ENCODE measurements around the gene CDH16. TPM values are rescaled to one million over a fixed set of nuclear protein-coding genes. Genes with fewer than 3 reads are reported as not detected.
A peak's percentile ranks its signal among the peaks of the same experiment; 100 is the strongest.

Gene CDH16
- total and polyA plus RNA-seq, 2 experiments from 2014 or later = not detected

- ATAC-seq = peak; percentile 22; the same call in 1 of the 3 replicates
- H3K4me3 ChIP-seq = no peak overlapping the region
- Mint-ChIP-seq H3K27me3 (ENCODE audit: insufficient read depth, low read depth, poor library complexity) (peaks cover 8% of the 10 kb centered on the region), H3K36me3 (ENCODE audit: low read depth) (peaks cover 7% of the 10 kb centered on the region; the same call in 1 of the 3 replicates), H3K4me3 (no peak overlapping the region), H3K9me3 (no peaks in the 10 kb centered on the region; the same call in 2 of the 3 replicates), H3K27ac (no peak overlapping the region), H3K4me1 (no peaks in the 10 kb centered on the region)
- H3K4me1 ChIP-seq (ENCODE audit: insufficient read depth) = no peaks in the 10 kb centered on the region
- no peaks in the 10 kb centered on the region; the same call in 1 of the 2 replicates for H4K20me1 ChIP-seq (replicated peaks; ENCODE audit: insufficient read depth)
- TF ChIP-seq STAT1 (IDR thresholded peaks at IDR 0.05; ENCODE audit: unreplicated experiment) = no peak
- TF ChIP-seq JUNB (IDR thresholded peaks at IDR 0.05; ENCODE audit: unreplicated experiment) = no peak
- no peak for TF ChIP-seq CTCF (conservative IDR thresholded peaks at IDR 0.05; ENCODE audit: low read depth in 2 of 2)
- no peak for TF ChIP-seq NANOG (IDR thresholded peaks at IDR 0.05; ENCODE audit: borderline replicate concordance)
- no peak for TF ChIP-seq POLR2AphosphoS5 (IDR thresholded peaks at IDR 0.05; ENCODE audit: low read depth)
- no peak for TF ChIP-seq ZNF462 (CRISPR knock-in tag; IDR thresholded peaks at IDR 0.05)
- TF ChIP-seq EZH2phosphoT487 (IDR thresholded peaks at IDR 0.05; ENCODE audit: unreplicated experiment) = no peak
- TF ChIP-seq REST (IDR thresholded peaks at IDR 0.05; ENCODE audit: unreplicated experiment) = no peak
- TF ChIP-seq CREB1 (CRISPR knock-in tag; IDR thresholded peaks at IDR 0.05; ENCODE audit: low read depth) = no peak
- no peak for TF ChIP-seq EZH2 (IDR thresholded peaks at IDR 0.05; ENCODE audit: low read depth, unreplicated experiment)
- TF ChIP-seq ZNF331 (CRISPR knock-in tag; IDR thresholded peaks at IDR 0.05; ENCODE audit: low read depth) = no peak
- no peak for TF ChIP-seq ZNF114 (CRISPR knock-in tag; IDR thresholded peaks at IDR 0.05)
- no peak for TF ChIP-seq ETS1 (IDR thresholded peaks at IDR 0.05)
- H3K36me3 ChIP-seq (ENCODE audit: insufficient read depth) = no peaks in the 10 kb centered on the region
- H3F3A ChIP-seq (replicated peaks; ENCODE audit: low read depth) = 0 out of 2 replicates have a peak, but pooled peaks cover 4% of the 10 kb centered on the region
- no peak overlapping the region for H3K27ac ChIP-seq (ENCODE audit: low read depth)
- DNase-seq (ENCODE audit: low spot score) = no peak
- H3K9me2 ChIP-seq (ENCODE audit: insufficient read depth) = no peaks in the 10 kb centered on the region
- no peaks in the 10 kb centered on the region for H3K79me2 ChIP-seq (replicated peaks; ENCODE audit: insufficient read depth)
- no peaks in the 10 kb centered on the region for H3K27me3 ChIP-seq (ENCODE audit: insufficient read depth)
- H2AFZ ChIP-seq = no peak overlapping the region
- H3K4me2 ChIP-seq = no peak overlapping the region
These were observed 24.6 kb downstream of the CDH16 start for GRCh38 chr16:66894055-66894454.

Data from GM23338 (cell line).